NK-92 (cell line): ENCODE results near the gene KCTD12.

Source experiments
- DNase-seq: peaks from one replicate; lab custom pipeline; 2025; ENCODE audit not compliant: unreplicated experiment; lab: John Stamatoyannopoulos, UW

Gene KCTD12

DNA sequence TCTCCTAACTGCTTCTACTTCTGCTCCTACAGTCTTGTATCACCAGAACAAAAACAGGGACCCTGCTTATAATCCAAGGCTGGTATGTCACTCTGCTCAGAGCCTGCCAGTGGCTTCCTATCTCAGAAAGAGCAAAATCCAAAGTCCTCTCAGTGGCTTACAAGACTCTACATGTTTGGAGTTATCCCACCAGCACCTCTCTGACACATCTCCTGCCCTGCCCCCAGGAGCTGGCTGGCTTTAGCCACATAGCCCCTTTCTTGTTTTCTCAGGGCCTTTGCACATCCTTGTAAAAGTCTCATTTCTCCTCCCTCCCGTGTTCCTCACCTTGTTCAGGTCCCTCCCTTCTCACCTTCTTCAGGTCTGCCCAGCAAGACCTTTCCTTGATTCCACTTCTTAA is 2.2 kb upstream of the KCTD12 start:
- no peak for DNase-seq

DNA sequence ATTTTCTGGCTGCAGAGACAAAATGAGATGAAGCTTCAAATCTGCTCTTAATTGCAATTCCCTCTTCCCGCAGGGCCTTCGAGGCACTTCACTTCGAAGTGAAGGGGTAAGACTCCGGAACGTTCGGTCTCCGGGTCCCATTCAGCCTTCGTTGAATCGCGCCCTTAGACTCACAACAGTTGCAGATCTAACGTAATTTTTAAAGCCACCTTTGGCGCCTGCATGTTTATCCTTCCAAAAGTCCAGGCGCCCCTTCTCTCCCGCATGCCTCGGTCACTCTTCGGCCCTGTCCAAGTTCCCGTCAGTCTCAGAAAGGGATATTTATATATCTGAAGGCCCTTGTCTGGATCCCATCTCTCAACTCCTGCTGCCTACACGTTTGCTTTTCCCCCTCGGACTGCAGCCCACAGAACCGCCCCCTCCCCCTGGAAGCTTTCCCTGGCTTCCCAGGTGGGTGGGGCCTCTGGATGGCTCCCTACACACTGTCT is 915 bp upstream of the KCTD12 start:
- DNase-seq: no peak

DNA sequence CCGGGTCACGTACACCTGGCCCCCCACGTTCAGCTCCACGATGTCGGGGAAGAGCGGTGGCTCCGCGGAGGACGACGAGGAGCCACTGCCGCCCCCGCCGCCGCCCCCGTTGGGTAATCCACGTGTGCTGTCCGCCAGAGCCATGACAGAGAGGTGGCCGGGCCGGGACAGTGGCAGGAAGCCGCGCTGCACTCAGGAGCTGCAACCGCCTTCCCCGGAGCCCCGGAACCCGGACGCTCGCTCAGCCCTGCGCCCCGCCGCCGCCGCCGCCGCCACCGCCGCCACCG is 257 bp downstream of the KCTD12 start:
- no peak for DNase-seq

DNA sequence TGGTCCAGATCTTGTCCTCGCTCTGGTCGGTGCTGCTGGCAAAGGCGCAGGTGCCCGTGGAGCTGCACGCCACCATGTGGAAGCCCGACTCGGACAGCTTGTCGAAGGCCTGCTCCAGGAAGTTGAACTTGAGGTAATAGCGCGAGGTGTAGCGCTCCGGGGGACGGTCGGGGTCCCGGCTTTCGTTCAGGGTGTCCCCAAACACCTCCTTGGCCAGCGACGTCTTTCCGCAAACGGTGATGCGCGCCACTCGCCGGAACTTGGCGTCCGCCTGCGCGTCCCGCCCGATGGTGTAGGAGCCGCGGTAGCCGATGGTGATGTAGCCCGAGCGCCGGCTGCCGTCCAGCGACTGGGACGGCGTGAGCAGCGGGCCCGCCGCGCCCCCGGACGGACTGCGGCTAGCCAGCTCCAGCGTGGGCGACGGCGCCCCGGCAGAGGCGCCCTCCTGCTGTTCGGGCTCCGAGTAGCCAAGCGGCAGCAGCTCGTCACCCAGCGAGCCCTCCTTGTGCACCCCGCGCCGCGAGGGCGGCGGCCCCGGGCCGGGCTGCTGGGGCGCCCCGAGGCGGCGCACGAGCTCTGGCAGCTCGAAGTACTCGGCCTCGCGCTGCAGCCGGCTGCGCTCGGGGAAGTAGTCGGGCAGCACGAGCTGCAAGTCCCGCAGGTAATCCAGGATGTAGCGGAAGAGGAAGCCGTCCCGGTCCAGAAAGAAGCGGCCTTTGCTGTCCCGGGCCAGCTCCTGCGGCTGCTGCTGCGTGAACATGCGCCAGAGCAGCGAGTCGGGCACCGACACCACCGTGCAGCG is 801 bp downstream of the KCTD12 start:
- DNase-seq: no peak

DNA sequence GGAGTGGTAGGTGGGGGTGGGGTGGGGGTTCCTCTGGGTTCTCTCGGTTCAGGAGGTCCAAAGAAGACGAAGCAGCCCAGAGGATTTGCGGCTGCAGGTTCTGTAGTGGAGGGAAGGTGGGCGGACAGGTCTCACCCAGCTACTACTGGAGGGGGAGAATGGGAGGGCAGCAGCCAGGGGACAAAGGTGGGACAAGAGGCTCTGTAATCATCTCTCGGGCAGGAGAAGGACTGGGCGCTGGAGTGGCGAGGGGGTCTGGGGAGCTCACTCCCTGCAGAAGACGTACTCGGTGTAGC is 1.4 kb downstream of the KCTD12 start:
- no peak for DNase-seq

DNA sequence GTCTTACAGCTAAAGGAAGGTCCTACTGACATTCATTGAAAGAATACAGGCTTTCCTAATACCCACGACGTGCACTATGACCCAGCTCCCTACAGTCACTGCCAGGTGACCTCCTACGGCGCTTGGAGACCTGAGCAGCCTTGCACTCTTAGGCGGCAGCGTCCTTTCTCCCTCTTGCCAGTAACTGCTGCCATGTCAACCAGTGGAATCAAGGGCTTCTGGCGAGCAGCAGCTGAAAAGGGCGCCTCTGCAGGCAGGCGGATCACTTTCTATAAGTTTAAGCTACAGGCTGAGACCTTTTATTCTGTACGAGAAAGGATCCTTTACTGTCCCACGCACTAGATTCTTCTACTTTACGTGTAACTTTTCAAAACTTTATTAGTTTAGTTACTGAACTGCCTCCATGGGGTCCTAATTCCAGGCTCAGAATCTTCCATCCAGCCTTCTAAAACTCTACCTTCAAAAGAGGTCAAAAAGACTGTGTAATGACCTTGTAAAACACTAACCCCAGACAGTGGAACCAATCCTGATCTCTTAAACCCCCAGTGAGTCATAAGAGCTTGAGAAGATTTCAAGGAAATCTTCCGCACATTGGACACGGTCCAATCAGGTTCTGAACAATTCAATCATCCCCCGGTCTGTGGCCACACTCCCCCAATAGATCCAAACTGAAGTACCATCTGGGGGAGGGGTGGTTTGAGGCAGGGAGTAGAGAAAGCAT is 1.9 kb downstream of the KCTD12 start:
- DNase-seq: no peak

DNA sequence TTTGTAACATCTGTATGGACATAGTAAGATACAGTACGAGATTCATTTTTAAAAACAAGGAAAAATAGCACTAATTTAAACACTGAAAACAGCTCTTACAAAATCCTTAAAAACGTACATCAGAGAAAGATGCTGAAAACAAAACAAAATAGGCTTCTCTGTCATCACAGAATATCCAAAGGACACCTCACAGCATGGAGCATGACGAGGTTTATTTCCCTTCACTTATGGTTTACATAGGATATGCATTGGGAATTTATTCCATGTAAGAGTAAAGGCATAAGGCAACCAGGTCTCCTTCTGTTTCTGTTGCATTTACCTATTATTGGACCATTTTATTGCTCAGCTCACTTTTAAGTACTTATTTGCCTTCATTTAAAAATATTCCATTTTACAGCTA is 3.0 kb downstream of the KCTD12 start:
- DNase-seq: no peak

DNA sequence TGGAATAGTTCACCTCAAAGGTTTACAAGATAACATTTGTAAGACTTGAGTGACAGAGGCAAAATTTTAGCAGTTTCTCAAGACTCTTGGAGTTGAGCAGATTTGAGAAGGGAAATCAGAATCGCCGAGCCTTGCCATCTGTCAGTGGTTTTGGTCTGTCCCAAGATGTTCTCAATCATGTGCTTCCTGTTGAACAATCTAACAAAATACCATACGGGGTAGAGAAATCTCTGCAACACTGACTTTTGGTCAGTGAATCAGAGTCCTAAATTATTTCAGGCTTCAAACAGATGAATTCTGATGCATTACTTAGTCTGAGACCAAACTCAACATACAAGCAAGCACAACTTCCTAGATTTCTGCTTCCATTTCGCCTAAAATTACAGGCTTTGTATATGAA is 3.8 kb downstream of the KCTD12 start:
- DNase-seq: no peak

DNA sequence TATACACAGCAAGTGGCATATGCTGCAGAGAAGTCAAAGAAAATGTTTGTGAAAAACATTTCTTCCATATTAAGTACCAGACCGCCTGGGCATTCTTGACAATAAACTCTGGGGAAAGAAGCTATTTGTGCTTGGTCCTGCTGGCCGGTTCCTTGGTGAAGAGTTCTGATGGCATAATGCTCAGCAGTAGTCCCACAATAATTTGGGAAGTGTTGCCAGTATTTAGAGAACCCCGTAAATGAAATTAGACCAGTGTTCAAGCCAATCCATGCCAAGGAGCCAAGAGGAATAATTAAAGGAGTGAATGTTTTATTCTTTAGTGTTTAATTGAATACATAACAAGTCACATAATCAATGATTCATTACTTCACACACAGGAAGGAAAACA is 6.3 kb downstream of the KCTD12 start:
- DNase-seq: no peak

DNA sequence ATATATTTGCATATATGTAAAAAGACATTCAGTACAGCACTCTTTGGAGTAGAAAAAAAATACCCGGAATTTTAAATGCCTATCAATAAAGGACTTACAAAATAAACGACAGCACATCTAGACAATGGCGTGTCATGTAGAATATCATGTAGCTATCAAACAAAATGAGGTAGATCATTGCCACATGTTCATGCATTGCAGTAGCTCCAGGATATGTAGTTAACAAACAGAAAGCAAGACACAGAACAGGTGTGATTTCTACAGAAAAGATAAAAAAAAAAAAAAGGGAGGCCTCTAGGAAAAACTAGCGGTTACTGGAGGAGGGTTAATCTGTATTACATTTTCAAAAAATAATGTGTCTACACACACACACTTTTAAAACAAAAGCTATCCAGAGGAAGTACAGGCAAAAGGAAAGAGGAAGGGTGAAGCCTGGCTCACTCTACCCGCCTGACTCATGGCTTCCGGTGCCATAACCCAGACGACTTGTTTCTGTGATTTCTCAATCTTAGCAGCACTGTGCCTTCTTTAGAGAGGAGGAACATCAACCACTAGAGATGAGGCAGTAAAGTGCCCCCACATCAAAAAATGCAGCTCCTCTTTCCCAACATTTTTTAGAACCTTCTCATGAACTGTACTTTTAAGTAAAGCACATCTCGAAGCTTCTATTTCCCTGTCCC is 6.9 kb downstream of the KCTD12 start:
- no peak for DNase-seq

DNA sequence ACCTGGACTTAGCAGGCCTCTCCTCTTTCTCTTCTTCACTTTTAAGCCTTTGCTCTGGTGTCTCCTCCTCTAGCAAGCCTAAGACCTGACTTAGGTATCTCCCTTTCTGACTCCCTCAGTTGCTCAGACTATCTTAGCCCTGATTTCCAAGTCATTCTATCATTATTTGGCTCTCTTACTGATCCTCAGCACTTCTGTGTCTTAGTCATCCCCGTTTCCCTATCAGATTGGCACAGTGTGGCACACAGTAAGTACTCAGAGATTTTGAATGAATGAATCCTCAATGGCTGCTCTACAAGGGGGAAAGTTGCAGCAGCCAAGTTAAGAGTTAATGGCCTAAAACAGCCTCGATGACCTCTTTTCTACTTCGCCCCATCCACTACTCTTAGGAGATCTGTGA is 8.2 kb downstream of the KCTD12 start:
- no peak for DNase-seq

DNA sequence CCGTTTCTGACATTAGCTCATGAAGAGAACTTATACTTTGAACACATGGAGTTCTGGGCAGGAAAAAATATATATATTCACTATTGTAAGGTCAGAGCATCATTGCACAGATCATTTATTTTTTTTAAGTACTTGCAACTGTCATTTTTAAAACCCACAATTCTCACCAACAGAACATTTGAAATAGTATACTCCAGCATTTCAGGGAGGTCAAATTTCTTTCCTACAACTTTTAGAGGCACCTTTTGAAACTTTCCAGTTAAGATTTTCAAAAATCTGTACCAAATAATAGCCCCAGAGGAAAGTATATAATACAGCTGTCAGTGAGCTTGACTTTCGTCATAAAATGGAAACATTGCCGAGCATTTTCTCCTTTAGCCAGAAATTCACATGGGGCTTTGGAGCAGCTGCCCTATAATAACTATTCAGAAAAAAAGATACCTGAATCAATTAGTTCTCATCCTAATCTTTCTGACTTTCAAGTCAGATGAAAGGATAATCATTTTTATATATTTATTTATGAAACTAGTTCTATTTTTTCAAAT is 10.9 kb downstream of the KCTD12 start:
- no peak for DNase-seq

DNA sequence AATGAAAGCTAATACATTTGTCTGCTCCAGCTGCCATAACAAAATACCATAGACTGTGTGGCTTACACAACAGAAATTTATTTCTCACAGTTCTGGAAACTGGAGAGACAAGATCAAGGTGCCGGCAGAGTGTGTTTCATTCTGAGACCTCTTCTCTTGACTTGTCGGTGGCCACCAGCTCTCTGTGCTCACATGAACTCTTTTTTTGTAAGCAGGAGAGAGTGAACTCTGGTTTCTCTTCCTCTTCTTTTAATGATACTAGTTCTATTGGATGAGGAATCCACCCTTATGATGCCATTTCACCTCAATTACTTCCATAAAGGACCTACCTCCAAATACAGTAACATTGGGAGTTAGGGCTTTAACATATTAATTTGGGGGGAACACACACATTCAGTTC is 11.7 kb downstream of the KCTD12 start:
- no peak for DNase-seq

DNA sequence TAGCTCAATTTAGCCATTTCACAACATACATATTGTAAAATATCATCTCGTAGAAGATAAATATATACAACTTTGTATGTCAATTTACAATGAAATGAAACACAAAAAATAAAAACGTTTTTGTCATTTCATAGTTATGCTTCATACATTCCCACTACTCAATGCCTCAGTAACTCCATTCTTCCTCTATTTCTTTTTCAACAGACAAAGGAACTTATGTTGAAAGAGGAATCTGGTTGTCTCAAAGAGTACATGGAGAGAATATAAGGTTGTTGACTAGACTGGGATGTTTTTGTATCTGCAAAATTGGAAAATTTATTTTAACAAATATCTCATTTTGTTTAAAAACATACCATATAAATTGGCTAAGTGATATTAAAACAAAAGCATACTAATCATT is 12.8 kb downstream of the KCTD12 start:
- DNase-seq: no peak

DNA sequence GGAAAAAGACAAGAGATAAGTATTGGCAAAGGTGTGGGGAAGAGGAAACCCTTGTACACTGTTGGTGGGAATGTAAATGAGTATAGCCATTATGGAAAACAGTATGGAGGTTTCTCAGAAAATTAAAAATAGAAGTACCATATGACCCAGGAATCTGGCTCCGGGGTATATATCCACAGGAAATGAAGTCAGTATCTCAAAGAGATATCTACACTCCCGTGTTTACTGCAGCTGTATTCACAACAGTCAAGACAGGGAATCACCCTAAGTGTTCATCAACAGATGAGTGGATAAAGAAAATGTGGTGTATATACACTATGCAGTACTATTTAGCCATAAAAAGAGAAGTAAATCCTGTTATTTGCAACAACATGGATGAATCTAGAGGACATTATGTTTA is 13.5 kb downstream of the KCTD12 start:
- no peak for DNase-seq

DNA sequence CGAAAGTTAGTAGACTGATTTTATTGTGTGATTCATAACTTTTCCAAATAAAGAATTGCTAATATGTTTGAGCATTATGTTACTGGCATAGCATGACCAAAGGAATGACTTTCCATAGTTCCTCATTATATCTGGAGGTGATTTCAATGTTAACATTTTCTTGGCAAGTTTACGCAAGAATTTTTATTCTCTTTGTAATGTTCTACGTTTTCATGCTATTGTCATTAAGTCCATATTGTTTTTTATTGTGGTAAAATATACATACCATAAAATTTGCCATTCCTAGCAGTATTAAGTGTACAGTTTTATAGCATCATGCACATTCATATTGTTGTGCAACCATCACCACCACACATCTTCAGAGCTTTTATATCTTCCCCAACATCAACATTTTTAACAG is 14.8 kb downstream of the KCTD12 start:
- DNase-seq: no peak

DNA sequence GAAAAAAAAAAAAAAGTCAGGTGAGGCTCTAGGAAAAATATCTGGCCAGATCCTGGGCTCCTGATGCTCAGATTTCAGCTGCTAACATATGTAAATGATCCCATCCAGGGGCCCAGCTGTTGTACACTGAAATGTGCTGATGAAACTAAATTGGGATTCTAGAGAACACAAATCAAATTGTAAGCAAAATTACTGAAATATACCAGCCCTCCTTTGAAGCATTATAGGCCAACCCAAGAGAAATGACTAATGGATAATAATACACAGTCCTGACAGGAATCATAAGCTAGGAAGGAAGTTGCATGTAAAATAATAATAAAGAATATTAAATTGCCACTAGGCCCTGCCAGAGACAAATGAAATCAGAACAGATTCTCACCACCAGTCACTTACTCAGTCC is 17.8 kb downstream of the KCTD12 start:
- DNase-seq: no peak

DNA sequence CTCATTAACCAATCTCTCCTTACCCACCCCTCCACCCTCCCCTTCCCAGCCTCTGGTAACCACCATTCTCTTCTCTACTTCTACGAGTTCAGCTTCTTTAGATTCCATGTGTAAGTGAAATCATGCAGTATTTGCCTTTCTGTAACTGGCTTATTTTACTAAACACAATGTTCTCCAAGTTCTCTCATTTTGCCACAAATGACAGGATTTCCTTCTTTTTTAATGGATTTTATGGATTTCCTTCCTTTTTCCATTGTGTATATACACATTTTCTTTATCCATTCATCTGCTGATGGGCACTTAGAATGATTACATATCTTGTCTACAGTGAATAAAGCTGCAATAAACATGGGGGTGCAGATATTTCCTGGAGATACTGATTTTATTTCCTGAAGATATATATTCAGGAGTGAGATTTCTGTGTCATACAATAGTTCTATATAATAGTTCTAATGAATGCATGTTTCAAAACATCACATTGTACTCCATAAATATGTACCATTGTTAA is 20.2 kb downstream of the KCTD12 start:
- DNase-seq: no peak

DNA sequence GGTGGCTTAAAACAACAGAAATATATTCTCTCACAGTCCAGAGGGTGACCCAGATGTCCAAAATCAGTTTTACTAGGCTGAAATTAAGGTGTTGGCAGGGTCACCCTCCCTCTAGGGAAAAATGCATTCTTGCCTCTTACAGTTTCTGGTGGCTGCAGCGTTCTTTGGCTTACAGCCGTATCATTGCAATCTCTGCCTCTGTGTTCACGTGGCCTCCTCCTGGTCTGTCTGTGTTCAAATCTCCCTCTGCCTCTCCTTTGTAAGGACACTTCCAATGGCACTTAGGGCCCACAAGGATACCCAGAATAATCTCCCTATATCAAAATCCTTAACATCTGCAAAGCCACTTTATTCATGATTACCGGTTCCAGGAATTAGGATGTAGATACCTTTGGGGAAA is 21.1 kb downstream of the KCTD12 start:
- no peak for DNase-seq

DNA sequence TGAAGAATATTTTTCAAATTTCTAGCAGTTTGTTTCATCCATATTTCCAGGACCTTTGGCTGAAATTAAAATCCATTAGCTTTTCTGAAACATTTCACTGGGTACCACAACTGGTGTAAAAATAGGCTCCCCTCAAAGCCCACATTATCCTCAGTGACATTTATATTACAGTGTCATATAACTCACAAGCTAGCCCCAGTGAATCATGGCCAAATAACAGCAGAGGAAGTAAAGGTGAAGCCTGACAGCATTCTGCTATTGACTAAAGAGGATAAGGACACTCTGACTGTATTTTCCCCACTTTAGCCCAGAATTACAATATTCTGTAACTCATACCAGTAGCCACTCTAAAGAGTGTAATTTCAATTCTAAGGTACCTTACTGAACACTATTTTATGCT is 21.9 kb downstream of the KCTD12 start:
- DNase-seq: no peak

DNA sequence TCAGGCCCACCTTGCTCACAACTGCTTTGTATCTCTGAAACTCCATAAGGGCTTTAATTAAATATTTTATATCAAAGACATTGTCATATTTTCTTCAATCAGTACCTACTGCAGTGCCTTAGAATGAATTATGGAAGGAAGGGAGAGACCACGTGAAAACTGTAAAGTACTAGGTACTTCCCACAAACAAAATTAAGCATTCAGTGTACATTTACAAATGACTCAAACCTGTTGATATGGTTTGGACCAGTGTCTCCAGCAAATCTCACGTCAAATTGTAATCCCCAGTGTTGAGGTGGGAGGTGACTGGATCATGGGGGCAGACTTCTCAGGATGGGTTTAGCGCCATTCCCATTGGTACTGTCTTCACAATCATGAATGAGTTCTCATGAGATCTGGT is 23.2 kb downstream of the KCTD12 start:
- DNase-seq: no peak

DNA sequence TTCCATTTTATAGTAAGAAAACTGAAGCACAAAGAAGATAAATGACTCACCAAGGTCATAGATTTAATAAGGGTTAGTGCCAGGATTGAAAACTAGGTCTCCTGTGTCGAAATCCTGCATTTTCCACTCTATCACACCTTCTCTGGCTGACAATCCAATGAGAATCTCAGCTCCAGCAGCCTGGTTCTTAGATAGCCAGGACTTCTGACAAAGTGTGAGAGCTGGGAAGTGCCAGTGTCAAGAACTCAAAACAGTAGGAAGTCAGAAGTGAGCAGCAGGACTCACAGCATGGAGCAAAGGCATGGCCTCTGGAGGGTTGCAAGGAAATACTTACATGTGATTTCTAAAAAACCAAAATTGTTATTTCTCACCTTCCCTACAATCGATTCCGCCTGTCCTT is 24.3 kb downstream of the KCTD12 start:
- no peak for DNase-seq
